ENCODE data around the gene CEP112.

- no peak for TF ChIP-seq CTCF (IDR thresholded peaks at IDR 0.05; ENCODE audit: poor library complexity, severe bottlenecking)
- no peak for TF ChIP-seq EP300 (conservative IDR thresholded peaks at IDR 0.05; ENCODE audit: poor library complexity, severe bottlenecking)
- TF ChIP-seq MXI1 (conservative IDR thresholded peaks at IDR 0.05; ENCODE audit: poor library complexity, severe bottlenecking), result no peak
- TF ChIP-seq TAF1 (IDR thresholded peaks at IDR 0.05; ENCODE audit: low read depth), result no peak
- no peak for TF ChIP-seq EZH2 (IDR thresholded peaks at IDR 0.05; ENCODE audit: borderline replicate concordance, insufficient read depth, low read length, poor library complexity, severe bottlenecking)
- TF ChIP-seq RAD21 (conservative IDR thresholded peaks at IDR 0.05), result no peak
- TF ChIP-seq POLR2AphosphoS5 (IDR thresholded peaks at IDR 0.05), result no peak
- TF ChIP-seq REST (IDR thresholded peaks at IDR 0.05; ENCODE audit: borderline replicate concordance), result no peak
- no peak for TF ChIP-seq SMC3 (conservative IDR thresholded peaks at IDR 0.05; ENCODE audit: poor library complexity)
Observed at GRCh38 chr17:66221755-66222530, 30.0 kb upstream of the CEP112 start.

Measured in neural cell (in vitro differentiated cells).